Skeletal muscle tissue (tissue), 4 donors: Measurements from ENCODE around the gene CDH4. TPM values are rescaled to one million over a fixed set of nuclear protein-coding genes. Genes with fewer than 3 reads are reported as not detected.
"Not testable (repeated sequence)": the region's sequence is repeated elsewhere in the genome, so short reads cannot be mapped to it uniquely, and the experiment has no call there.

ENCODE experiments used
- H3K27ac ChIP-seq: one replicate; pipeline ENCODE4 v1.7.0; 2013; ENCODE audit warnings: mild to moderate bottlenecking, low read depth, low read length, inconsistent platforms
- H3K27me3 ChIP-seq, 3 donors: one replicate each; pipeline ENCODE4 v1.7.0; 2013; ENCODE audit warnings: low read length in 3 of 3; ENCODE audit not compliant: control insufficient read depth in 3 of 3, insufficient read depth in 3 of 3
- H3K36me3 ChIP-seq, 3 donors: one replicate each; pipeline ENCODE4 v1.7.0; 2013; ENCODE audit warnings: low read length in 3 of 3; ENCODE audit not compliant: control insufficient read depth in 3 of 3, insufficient read depth in 3 of 3
- H3K4me1 ChIP-seq, 3 donors: one replicate each; pipeline ENCODE4 v1.7.0; 2013; ENCODE audit warnings: low read length in 3 of 3, mild to moderate bottlenecking in 3 of 3; ENCODE audit not compliant: control insufficient read depth in 3 of 3, insufficient read depth in 3 of 3
- H3K4me3 ChIP-seq, 3 donors: one replicate each; pipeline ENCODE4 v1.7.0; 2013; ENCODE audit warnings: low read length in 3 of 3
- H3K9ac ChIP-seq, 3 donors: one replicate each; pipeline ENCODE4 v1.7.0; 2013; ENCODE audit warnings: low read length in 3 of 3, mild to moderate bottlenecking in 3 of 3, moderate library complexity in 2 of 3, low read depth in 1 of 3
- H3K9me3 ChIP-seq, 3 donors: one replicate each; pipeline ENCODE4 v1.7.0; 2013; ENCODE audit warnings: low read length in 3 of 3; ENCODE audit not compliant: control insufficient read depth in 3 of 3
- total RNA-seq: library from RNA; depleted of rRNA; stranded (reverse); fragments of >200 nt; gene quantifications from one replicate; pipeline ENCODE4 v1.2.3, GENCODE V29; 2014
- donor health status: Osteomylitis.

CDH4 gene
- total RNA-seq, 1 donor from 2014 or later, result 0.52 TPM

- Histone ChIP-seq H3K36me3 (no peaks in the 10 kb centered on the region), H3K9ac (no peak overlapping the region), H3K9me3 (peaks cover 0 to 2% (median 0%) of the 10 kb centered on the region in 3 donors), H3K4me1 (no peaks in the 10 kb centered on the region), H3K27ac (no peak overlapping the region), H3K4me3 (no peak overlapping the region), H3K27me3 (peaks cover 0 to 3% (median 0%) of the 10 kb centered on the region in 3 donors)
Measured at GRCh38 chr20:61424628-61425420, 172.8 kb downstream of the CDH4 start.

- not testable (repeated sequence) for H3K27ac ChIP-seq, H3K4me3 ChIP-seq, H3K4me1 ChIP-seq, H3K36me3 ChIP-seq, H3K27me3 ChIP-seq, H3K9ac ChIP-seq, H3K9me3 ChIP-seq
Measured at GRCh38 chr20:61425541-61425991, 173.5 kb downstream of the CDH4 start.

- Histone ChIP-seq H3K27ac (no peak overlapping the region), H3K4me1 (no peaks in the 10 kb centered on the region), H3K9ac (no peak overlapping the region), H3K9me3 (peaks cover 0 to 2% (median 0%) of the 10 kb centered on the region in 3 donors), H3K4me3 (no peak overlapping the region), H3K27me3 (no peaks in the 10 kb centered on the region), H3K36me3 (no peaks in the 10 kb centered on the region)
Measured at GRCh38 chr20:61426352-61426751, 174.3 kb downstream of the CDH4 start.

- Histone ChIP-seq H3K27ac (no peak overlapping the region), H3K27me3 (peaks cover 0 to 10% (median 8%) of the 10 kb centered on the region in 3 donors), H3K4me1 (no peaks in the 10 kb centered on the region), H3K4me3 (no peak overlapping the region), H3K9ac (no peak overlapping the region), H3K9me3 (peaks cover 0 to 2% (median 0%) of the 10 kb centered on the region in 3 donors), H3K36me3 (no peaks in the 10 kb centered on the region)
Measured at GRCh38 chr20:61429458-61430227, 177.6 kb downstream of the CDH4 start.

DNA sequence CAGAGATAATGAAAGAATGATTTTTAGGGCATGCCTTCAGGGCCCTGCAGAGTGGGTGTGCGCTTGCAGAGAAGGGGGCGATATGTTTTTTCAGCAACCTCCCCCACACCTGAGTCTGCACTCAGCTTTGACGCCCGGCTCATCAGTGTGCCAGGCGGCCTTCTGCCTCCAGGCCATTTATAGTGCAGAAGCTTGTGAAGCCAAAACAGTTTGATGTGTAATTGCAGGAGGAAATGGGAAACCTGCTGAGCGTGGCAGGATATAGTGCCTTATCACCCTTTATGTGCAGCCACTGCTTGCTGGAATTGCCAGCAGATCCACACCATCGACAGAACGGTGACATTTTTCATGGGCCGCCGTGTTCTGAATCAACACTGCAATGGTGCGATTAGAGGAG is 178.2 kb downstream of the CDH4 start:
- Histone ChIP-seq H3K27ac (no peak overlapping the region), H3K27me3 (peaks cover 0 to 16% (median 10%) of the 10 kb centered on the region in 3 donors), H3K36me3 (no peaks in the 10 kb centered on the region), H3K9me3 (peaks cover 0 to 2% (median 0%) of the 10 kb centered on the region in 3 donors), H3K4me3 (no peak overlapping the region), H3K4me1 (no peaks in the 10 kb centered on the region), H3K9ac (no peak overlapping the region)

DNA sequence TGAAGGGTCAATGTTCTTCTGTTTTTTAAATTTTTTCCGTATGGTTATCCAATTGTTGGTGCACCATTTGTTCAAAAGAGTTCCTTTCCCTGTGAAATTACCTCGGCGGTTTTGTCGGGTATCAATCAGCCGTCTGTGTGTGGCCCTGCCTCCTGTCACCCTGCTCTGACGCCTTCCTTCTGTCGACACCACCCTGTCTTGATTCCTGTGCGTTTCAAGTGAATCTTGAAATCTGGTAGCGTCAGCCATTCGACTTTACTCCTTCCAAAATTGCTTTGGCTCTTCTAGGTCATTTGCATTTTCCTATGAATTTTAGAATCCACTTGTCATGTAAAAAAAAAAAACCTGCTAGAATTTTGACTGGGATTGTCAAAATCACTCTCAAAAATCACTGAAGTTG is 181.1 kb downstream of the CDH4 start:
- no peak overlapping the region for H3K27ac ChIP-seq
- H3K27me3 ChIP-seq, result peaks cover 4 to 28% (median 10%) of the 10 kb centered on the region in 3 donors
- no peaks in the 10 kb centered on the region for H3K4me1 ChIP-seq
- no peak overlapping the region for H3K9ac ChIP-seq
- H3K9me3 ChIP-seq, result peaks cover 0 to 2% (median 0%) of the 10 kb centered on the region in 3 donors
- H3K36me3 ChIP-seq, result no peaks in the 10 kb centered on the region
- no peak overlapping the region for H3K4me3 ChIP-seq

DNA sequence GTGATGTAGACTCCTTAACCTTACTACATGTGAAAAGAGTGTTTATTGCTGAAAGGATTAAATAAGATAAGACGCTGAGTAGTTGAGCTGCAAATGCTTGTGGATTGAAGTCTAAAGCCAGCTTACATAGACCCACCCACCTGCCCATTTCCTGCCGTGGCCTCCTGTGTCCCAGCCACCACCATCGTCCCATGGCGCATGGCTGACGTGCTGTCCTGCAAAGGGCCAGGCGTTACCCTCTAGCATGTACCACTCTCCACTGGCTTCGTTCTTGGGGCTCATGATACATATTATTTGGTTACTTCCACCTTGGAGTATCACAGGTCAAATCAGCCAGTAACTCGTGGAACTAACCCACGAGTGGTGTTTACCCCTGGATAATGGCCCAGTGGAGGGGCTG is 181.8 kb downstream of the CDH4 start:
- Histone ChIP-seq H3K4me1 (no peaks in the 10 kb centered on the region), H3K9ac (no peak overlapping the region), H3K4me3 (no peak overlapping the region), H3K36me3 (no peaks in the 10 kb centered on the region), H3K27ac (no peak overlapping the region), H3K9me3 (no peaks in the 10 kb centered on the region), H3K27me3 (peaks cover 4 to 28% (median 10%) of the 10 kb centered on the region in 3 donors)

- H3K9ac ChIP-seq, result no peak overlapping the region
- no peaks in the 10 kb centered on the region for H3K36me3 ChIP-seq
- H3K9me3 ChIP-seq, result no peaks in the 10 kb centered on the region
- no peak overlapping the region for H3K4me3 ChIP-seq
- peaks cover 4 to 28% (median 10%) of the 10 kb centered on the region in 3 donors for H3K27me3 ChIP-seq
- H3K27ac ChIP-seq, result no peak overlapping the region
- H3K4me1 ChIP-seq, result no peaks in the 10 kb centered on the region
Measured at GRCh38 chr20:61434341-61434781, 182.3 kb downstream of the CDH4 start.

GRCh38 chr20:61435184-61435822 is 183.2 kb downstream of the CDH4 start:
- Histone ChIP-seq H3K27me3 (peaks cover 4 to 28% (median 14%) of the 10 kb centered on the region in 3 donors), H3K27ac (no peak overlapping the region), H3K4me1 (no peaks in the 10 kb centered on the region), H3K9me3 (no peaks in the 10 kb centered on the region), H3K9ac (no peak overlapping the region), H3K36me3 (no peaks in the 10 kb centered on the region), H3K4me3 (no peak overlapping the region)
